Activated T-cell treated with anti-CD3 and anti-CD28 coated beads for 24 hours (primary cell): ENCODE data around the gene MBIP.
A peak's percentile ranks its signal among the peaks of the same experiment; 100 is the strongest.

Source experiments
- DNase-seq: peaks from one replicate; pipeline ENCODE4 v3.0.0-alpha.2; 2020; ENCODE audit warnings: low read depth

Gene MBIP

GRCh38 chr14:36313206-36313605 is 7.2 kb downstream of the MBIP start:
- DNase-seq = no peak

GRCh38 chr14:36306836-36307235 is 13.6 kb downstream of the MBIP start:
- DNase-seq = no peak

GRCh38 chr14:36304895-36305294 is 15.5 kb downstream of the MBIP start:
- no peak for DNase-seq

GRCh38 chr14:36303960-36304359 is 16.5 kb downstream of the MBIP start:
- no peak for DNase-seq

- no peak for DNase-seq
These were observed 17.6 kb downstream of the MBIP start for GRCh38 chr14:36302823-36303222.

GRCh38 chr14:36301159-36301558 is 19.3 kb downstream of the MBIP start:
- no peak for DNase-seq

DNA sequence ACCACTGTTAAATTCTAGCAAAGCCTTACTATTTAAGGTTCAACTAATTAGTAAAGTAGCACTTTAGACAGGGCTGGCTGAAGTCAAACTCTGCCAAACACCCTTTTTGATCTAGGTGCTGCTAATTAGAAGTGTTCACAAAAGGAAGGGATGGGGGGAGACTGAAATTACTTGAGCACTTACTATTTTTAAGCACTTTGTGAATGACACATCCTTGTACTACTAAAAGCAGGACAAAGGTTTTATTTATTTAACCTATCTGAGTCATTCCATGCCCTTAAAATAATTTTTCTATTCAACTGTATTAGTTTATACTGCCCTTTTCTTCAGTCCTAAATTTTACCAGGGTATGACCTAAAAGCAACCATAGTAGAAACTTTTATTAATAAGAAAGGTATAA is 20.1 kb downstream of the MBIP start:
- DNase-seq = no peak

- DNase-seq = no peak
These were observed 24.5 kb downstream of the MBIP start for GRCh38 chr14:36295642-36296627.

DNA sequence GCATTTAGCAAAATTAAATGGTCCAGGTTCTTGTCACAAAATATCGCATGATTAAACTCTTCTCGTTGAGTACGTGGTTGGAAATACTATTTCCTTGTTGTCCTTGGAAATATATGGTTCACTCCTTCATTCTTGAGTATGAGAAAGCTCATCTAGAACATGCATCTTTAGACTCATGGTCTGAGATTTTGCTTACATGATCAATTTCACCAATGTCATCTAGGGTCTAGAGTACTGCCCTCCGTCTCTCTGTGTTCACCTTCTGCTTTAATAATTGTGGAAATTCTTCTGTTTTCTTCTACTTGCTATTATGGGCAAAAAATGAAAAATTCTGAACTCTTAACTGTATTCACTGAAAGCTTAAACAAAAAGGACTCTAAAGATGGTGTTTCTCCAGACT is 25.9 kb downstream of the MBIP start:
- no peak for DNase-seq

DNA sequence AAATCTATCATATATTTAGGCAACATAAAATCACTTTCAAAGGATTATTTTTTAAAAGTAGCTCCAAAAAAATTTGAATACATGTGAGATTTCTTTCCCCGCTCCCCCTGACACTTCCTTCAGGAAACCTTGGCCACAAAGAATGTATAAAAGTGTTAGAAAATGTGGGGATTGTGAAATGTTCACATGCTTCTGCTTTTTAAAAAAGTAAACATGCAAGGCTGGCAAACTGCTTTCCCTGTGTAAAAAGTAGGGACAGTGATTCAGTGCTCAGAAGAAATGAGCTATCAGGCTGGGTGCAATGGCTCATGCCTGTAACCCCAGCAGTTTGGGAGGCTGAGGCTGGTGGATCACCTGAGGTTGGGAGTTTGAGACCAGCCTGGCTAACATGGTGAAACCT is 26.6 kb downstream of the MBIP start:
- no peak for DNase-seq

DNA sequence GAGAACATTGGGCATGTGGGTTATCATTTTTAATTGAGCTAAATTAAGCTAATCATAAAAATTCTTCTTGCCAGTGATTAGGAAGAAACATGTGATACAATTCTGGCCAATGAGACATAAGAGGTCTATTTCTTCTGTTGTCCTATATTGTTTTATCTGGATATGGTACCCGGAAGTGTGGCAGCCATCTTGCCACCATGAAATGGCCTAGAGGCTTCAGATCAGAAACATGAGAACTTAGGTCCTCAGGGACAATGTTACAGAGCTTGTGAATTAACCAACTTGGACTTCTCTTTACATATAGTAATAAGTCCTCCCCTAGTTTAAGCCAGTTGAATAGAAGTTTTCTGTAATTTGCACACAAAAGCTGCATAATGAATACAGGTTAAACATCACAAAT is 30.5 kb downstream of the MBIP start:
- no peak for DNase-seq

DNA sequence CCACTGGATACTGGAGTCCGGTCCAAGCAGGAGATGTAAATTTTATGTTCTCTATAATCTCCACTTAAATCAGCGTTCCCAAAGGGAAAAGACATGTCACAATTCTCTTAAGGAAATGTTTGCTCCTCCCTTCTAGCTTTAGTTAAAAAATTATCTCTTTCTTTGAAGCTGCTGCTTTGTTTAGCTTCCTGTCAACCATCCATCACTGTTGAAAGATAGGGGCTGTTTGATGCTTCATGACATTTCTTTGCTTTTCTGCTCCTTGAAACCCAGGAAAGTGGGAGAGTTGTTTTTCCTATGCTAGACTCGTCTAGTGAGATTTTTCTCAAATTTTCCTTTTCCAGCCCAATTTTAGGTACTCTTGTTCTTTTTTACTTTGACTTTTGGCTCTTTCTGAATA is 31.9 kb downstream of the MBIP start:
- DNase-seq = no peak

DNA sequence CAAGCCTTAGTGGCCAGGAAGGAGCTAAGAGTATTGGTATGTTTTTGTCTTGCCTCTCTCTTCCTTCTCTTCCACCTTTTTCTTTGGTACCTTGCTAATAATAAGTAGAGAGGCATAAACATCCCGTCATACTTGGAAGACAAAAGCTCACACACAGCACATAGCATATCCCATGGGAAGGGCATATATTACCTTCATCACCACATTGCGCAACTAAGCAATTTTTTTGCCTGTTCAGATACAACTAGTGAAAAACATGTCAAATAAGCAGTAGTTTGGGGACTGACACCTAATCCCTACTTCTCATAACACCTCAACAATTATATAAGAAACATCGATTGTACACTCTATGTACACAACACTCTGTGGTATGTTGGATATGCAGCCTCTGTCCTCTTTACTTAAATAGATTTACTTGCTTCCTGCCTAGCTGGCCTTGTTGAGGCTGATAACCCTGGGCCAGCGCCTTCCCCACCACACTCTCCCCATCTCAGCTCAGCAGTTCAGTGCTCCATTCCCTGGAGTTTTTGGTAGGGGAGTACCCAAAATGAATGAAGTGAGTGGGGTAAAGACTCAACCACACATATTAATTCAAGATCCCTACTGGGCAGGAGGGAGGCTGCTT is 35.4 kb downstream of the MBIP start:
- no peak for DNase-seq

DNA sequence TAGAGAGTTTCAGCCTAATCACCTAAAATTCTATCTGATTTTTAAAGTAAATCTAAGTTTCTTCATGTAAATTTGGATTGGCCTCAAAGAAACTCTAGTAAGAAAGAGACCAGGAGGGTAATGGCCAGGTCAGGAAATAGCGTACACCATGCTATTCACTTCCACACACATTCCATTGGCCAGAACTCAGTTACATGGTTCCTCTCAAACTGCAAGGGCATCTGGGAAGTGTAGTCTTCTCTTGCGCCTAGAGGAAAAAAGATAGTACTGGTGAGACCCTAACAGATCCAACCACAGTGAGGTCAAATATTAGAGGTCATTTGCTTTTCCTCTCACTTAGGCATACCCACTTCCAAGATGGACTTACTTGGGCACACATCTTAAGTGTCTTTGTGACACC is 39.1 kb downstream of the MBIP start:
- DNase-seq = no peak

DNA sequence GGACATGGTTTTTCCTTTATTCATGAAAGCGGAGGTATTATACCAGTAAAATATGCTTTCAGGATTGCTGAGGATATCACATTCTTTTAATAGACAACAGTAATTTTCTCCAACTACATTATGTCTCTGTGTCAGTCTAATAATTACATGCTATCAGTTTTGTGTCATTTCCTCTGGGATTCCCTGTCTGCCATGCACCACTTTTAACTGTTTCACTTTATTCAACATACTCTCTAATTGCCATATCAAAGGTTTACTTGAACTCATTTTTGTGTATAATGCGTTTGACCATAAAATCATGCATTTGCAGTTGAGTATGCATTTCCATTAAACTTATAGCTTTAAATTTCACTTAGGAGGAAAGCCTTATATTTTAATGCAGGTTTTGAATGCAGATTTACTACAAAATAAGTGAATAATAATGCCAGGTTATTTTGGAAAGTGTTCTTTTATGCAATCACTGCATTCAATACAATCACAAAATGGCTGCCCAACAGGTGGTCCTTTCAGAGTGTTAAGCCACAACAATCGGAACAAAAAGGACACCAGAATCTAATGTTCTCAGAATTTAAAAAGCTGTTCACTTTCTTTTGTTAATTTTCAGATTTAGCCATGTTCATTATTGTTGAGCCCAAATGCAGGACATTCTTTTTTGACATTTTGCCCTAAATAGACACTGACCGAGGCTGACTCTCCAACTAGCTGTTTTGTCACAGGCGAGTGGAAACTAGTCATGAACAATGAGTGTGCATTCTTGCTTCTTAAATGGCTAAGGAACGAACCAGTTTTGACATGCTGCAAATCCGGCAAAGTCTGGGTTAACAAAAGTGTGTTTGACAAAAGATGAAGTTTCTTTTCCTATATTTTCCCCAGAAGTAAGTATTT is 40.9 kb downstream of the MBIP start:
- DNase-seq = no peak

DNA sequence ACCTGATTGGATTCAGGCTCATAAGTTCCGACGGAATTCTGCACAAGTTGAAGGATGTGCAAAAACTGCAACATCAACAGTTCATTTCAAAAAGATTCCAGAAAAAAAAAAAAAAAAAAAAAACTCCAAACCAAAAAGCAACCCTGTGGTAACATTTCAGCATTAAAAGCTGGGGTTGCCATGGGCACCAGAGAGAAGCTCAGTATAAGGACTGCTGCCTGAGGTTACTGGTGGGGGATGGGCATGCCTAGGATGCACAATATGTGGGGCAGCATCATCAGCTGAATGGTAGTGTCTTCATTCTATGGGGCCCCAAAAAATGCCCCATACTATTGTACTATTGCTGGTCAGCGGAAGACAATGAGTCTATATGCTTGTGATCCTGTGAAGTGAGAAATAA is 44.7 kb downstream of the MBIP start:
- no peak for DNase-seq

DNA sequence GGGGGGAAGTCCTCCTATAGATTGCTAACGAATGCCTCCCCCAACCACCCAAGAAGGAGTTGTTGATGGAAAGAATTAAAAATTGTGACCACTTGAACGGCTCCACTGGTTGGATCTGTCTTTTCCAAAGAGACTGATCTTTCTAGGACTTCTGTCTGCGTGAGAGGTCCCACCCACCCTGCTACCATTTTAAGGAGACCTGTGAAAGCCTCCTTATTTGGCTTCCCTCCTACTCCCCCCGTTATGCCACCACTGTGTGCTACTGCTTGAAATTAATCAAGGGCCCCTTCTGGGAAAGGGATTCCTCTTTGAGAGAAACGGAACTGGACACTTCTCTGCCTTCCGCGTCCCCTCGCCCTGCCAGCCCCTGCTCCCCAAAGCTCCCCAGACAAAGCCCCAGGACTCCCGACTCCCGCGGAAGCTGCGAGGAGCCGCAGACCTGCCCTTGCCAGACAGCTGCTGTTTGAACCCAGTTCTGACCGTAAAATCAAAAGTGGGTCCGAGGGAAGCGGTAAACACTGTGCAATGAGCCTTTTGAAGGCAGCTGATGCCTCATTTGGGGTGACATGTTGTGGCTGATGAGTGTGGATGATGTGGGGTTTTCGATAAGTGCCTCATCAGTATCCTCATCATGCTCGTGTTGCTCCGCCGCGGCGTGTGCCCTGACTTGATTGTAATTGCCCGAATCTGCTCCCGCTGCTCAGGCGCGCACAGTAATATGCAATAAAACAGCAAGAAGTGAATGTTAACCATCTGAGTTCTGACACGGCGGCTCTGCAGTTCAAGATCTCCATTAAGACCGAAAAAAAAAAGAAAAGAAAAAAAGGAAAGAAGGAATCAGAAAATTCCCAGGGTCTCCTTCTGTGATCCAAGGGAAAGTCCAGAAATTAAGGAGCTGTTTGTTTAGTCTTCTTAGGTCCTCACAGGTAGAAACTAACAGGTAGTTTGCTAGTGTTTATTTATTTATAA is 48.2 kb downstream of the MBIP start:
- peak; percentile 23 for DNase-seq

GRCh38 chr14:36271222-36271621 is 49.2 kb downstream of the MBIP start:
- DNase-seq = no peak

DNA sequence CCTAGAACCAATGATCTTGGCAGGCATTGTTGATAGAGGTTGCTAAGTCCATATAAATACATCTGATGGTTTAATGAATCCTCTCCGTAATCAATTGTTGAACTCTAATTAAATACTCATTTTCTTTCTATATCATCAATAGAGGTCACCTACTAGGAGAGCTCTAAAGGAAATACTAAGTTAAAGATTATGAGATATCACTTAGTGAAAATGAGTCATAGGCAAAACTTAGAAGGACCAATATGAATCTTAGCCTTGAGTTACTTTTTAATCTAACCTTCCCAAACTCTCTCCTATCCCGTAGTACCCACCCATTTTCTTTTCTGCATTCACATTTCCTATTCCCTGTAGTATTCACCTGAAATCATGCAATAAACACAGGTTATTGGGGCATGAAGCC is 50.2 kb downstream of the MBIP start:
- DNase-seq = no peak

- no peak for DNase-seq
These were observed 52.3 kb downstream of the MBIP start for GRCh38 chr14:36268121-36268520.

GRCh38 chr14:36264595-36264994 is 55.8 kb downstream of the MBIP start:
- no peak for DNase-seq
